Measurements from ENCODE around the gene VWA8.

DNA sequence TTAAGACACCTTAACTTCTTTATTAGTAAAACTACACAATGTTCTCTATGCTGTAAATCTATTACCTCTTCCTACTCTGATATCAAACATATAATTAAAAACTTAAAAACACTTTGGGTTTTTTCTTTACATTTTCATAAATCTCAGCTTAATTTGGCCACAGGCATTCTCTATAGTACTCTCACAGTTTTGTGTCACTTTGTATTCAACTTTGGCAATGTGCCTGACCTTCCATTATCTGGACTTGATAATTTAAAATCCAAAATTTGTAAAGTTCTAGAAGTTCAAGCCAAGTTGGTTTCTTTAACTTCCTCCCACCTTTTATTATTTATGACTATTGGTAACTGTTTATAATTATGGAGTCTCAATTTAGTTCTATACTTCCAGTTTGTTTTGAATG is 46.4 kb downstream of the VWA8 start:
- TF ChIP-seq POLR2A (IDR thresholded peaks at IDR 0.05; ENCODE audit: borderline replicate concordance, extremely low read depth, insufficient read depth, insufficient read length), result no peak
- TF ChIP-seq ELF1 (IDR thresholded peaks at IDR 0.05; ENCODE audit: borderline replicate concordance, low read depth), result no peak
- TF ChIP-seq, protein P1, sequence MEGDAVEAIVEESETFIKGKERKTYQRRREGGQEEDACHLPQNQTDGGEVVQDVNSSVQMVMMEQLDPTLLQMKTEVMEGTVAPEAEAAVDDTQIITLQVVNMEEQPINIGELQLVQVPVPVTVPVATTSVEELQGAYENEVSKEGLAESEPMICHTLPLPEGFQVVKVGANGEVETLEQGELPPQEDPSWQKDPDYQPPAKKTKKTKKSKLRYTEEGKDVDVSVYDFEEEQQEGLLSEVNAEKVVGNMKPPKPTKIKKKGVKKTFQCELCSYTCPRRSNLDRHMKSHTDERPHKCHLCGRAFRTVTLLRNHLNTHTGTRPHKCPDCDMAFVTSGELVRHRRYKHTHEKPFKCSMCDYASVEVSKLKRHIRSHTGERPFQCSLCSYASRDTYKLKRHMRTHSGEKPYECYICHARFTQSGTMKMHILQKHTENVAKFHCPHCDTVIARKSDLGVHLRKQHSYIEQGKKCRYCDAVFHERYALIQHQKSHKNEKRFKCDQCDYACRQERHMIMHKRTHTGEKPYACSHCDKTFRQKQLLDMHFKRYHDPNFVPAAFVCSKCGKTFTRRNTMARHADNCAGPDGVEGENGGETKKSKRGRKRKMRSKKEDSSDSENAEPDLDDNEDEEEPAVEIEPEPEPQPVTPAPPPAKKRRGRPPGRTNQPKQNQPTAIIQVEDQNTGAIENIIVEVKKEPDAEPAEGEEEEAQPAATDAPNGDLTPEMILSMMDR (IDR thresholded peaks at IDR 0.05 in 2 of 3, conservative IDR thresholded peaks at IDR 0.05 in 1 of 3; ENCODE audit: borderline replicate concordance in 1 of 3, insufficient read depth in 1 of 3, low read depth in 2 of 3, low read length in 2 of 3), result no peak
- TF ChIP-seq SRF (IDR thresholded peaks at IDR 0.05; ENCODE audit: low read depth), result no peak
- TF ChIP-seq, protein P2, sequence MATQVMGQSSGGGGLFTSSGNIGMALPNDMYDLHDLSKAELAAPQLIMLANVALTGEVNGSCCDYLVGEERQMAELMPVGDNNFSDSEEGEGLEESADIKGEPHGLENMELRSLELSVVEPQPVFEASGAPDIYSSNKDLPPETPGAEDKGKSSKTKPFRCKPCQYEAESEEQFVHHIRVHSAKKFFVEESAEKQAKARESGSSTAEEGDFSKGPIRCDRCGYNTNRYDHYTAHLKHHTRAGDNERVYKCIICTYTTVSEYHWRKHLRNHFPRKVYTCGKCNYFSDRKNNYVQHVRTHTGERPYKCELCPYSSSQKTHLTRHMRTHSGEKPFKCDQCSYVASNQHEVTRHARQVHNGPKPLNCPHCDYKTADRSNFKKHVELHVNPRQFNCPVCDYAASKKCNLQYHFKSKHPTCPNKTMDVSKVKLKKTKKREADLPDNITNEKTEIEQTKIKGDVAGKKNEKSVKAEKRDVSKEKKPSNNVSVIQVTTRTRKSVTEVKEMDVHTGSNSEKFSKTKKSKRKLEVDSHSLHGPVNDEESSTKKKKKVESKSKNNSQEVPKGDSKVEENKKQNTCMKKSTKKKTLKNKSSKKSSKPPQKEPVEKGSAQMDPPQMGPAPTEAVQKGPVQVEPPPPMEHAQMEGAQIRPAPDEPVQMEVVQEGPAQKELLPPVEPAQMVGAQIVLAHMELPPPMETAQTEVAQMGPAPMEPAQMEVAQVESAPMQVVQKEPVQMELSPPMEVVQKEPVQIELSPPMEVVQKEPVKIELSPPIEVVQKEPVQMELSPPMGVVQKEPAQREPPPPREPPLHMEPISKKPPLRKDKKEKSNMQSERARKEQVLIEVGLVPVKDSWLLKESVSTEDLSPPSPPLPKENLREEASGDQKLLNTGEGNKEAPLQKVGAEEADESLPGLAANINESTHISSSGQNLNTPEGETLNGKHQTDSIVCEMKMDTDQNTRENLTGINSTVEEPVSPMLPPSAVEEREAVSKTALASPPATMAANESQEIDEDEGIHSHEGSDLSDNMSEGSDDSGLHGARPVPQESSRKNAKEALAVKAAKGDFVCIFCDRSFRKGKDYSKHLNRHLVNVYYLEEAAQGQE (IDR thresholded peaks at IDR 0.05; ENCODE audit: low read depth), result no peak
- no peak for TF ChIP-seq POLR2AphosphoS5 (IDR thresholded peaks at IDR 0.05; ENCODE audit: low read depth, low read length)
- TF ChIP-seq EZH2phosphoT487 (IDR thresholded peaks at IDR 0.05; ENCODE audit: borderline replicate concordance), result no peak
- TF ChIP-seq EZH2 (IDR thresholded peaks at IDR 0.05), result no peak

All from HCT116 (cell line).